WI38 (cell line): ENCODE measurements around the gene TSPAN2.

Source experiments
- H3K4me3 ChIP-seq: 2 replicates; pipeline ENCODE4 v1.5.1; 2011; ENCODE audit warnings: low read depth, mild to moderate bottlenecking, control low read depth, low read length
- CTCF ChIP-seq: IDR thresholded peaks from 2 replicates; pipeline ENCODE4 v1.5.1; 2012; ENCODE audit warnings: low read depth, mild to moderate bottlenecking, control low read depth, low read length

TSPAN2 gene

GRCh38 chr1:115088871-115089419, 358 bp downstream of the TSPAN2 start:
- H3K4me3 ChIP-seq = peak overlapping the region; percentile 33
- no peak for TF ChIP-seq CTCF

- H3K4me3 ChIP-seq = no peak overlapping the region
- TF ChIP-seq CTCF = no peak
Observed at GRCh38 chr1:115088115-115088778, 1.1 kb downstream of the TSPAN2 start.

- H3K4me3 ChIP-seq = no peak overlapping the region
- TF ChIP-seq CTCF = no peak
Observed at GRCh38 chr1:115086176-115086830, 3.0 kb downstream of the TSPAN2 start.

DNA sequence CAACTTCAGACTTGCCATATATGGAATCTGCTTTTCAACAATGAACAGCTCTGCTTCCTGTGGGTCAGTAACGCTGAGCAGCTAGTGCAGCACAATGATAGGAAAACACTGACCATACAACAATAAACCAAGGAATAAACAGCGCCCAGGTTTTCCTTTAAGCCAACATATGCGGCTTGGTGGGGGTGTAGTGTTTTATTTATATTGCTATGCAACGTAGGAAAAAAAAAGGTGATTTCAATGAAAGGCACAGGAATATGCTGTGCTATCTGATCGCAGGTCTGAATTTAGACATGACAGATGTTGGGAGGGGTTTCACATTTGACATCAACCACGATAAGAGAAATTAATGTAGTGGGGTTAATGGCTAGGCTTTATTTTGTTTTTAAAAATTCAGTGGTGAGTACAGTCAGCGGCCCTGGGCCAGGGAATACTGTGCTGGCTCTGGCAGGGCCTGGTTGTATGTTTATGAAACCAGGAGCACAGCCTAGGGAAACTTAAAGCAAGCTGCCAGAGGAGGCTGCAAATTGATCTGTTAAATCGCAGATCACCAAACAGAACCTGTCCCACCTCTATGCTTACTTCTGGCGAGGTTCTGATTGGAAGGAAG, 4.3 kb downstream of the TSPAN2 start:
- no peak overlapping the region for H3K4me3 ChIP-seq
- TF ChIP-seq CTCF = no peak

DNA sequence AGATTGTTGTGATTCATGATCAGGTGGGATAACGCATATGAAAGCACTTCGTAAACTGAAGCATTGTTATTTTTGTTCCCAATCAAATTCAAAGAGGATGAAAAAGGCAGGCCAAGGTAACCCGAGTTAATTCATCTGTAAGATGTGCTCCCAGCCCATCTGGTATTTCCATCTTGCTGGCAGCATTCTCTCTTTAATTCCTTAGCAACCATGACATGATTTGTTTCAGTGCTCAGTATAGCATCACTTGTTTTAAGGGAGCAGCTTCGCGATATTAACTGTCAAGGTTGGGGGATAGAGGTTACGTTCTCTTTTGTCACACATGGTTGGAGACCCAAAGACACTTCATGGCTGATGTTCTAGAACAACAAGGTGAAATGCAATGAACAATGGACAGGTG, 6.4 kb downstream of the TSPAN2 start:
- H3K4me3 ChIP-seq = no peak overlapping the region
- no peak for TF ChIP-seq CTCF

GRCh38 chr1:115078708-115079107, 10.6 kb downstream of the TSPAN2 start:
- TF ChIP-seq CTCF = no peak
- no peak overlapping the region for H3K4me3 ChIP-seq

DNA sequence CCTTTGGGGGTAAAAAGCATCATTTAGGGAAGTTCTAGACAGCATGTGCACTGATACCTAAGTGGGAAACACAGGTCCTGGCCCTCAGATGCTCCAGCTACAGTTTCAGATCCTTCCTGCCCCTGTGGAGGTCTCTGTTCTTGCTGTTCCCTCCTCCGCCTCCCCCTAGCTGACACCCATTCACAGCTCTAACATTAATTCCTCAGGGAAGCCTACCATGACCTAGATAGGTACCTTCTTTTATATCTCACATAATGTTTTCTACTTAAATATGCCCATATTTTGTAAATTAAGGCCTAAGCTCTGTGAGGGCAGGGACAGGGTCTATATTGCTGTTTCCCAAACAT, 11.3 kb downstream of the TSPAN2 start:
- TF ChIP-seq CTCF = no peak

More for the DNA sequence above, 11.3 kb downstream of the TSPAN2 start:
- no peak overlapping the region for H3K4me3 ChIP-seq
